ENCODE measurements around the gene PHF14.

DNA sequence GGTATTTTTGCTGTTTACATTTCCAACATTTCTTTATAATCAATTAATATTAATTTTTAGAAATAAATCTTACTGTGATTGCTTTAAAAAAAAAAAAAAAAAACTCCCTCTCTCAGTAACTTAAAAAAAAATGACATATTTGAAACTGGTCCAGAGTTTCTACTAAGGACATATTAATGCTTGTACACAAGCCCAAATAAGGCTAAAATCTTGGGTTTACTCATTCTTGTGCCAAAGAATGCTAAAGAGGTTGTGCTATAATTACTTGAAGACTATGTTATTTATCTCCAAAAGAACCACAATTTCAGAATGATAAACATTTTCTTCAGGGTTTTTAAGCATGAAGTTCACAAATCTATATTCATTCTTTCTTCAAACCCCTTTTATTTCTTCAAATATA, 39.4 kb upstream of the PHF14 start:
- TF ChIP-seq POLR2A (IDR thresholded peaks at IDR 0.05; ENCODE audit: low read depth, low read length), result no peak
- no peak for TF ChIP-seq TAF1 (IDR thresholded peaks at IDR 0.05; ENCODE audit: borderline replicate concordance, low read depth, low read length)
- no peak for TF ChIP-seq POLR2AphosphoS5 (IDR thresholded peaks at IDR 0.05; ENCODE audit: low read depth, low read length)

All from GM12892 (cell line).